Measurements from ENCODE around the gene COQ2. TPM values are rescaled to one million over a fixed set of nuclear protein-coding genes. Genes with fewer than 3 reads are reported as not detected.

COQ2 gene
- total and polyA plus RNA-seq, 2 experiments from 2014 or later = 21.1 to 25.3 TPM

DNA sequence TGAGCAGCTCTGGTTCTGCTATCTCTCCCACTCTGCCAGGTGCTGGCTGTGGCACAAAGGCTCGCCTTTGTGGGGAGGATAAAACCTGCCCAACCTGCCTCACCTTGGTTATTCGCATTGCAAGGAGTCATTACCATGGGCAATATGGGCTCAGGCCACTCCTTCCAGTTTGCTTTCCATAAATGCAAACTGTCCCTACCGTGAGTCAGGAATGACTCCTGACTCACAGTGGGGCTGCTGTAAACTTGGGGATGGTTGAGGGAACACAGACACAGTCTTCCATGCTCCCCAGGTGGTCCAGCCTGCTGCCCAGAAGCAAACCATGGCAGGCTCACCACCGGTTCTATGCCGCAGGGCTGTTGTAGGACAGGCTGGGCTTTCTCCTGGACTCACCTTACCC lies 36.1 kb downstream of the COQ2 start:
- Mint-ChIP-seq H3K27me3 (ENCODE audit: insufficient read depth, low read depth, poor library complexity) (peaks cover 8% of the 10 kb centered on the region), H3K4me3 (no peak overlapping the region), H3K9me3 (no peaks in the 10 kb centered on the region), H3K4me1 (peaks cover 7% of the 10 kb centered on the region; the same call in 2 of the 3 replicates), H3K27ac (no peak overlapping the region), H3K36me3 (ENCODE audit: low read depth) (no peaks in the 10 kb centered on the region)
- Histone ChIP-seq H3K27ac (ENCODE audit: low read depth) (no peak overlapping the region), H3K4me2 (no peak overlapping the region), H2AFZ (no peak overlapping the region), H3K36me3 (ENCODE audit: insufficient read depth) (no peaks in the 10 kb centered on the region), H3K4me1 (ENCODE audit: insufficient read depth) (no peaks in the 10 kb centered on the region), H3K27me3 (ENCODE audit: insufficient read depth) (no peaks in the 10 kb centered on the region), H3K4me3 (no peak overlapping the region), H3K79me2 (replicated peaks; ENCODE audit: insufficient read depth) (no peaks in the 10 kb centered on the region), H3F3A (replicated peaks; ENCODE audit: low read depth) (no peaks in the 10 kb centered on the region), H4K20me1 (replicated peaks; ENCODE audit: insufficient read depth) (no peaks in the 10 kb centered on the region), H3K9me2 (ENCODE audit: insufficient read depth) (no peaks in the 10 kb centered on the region)
- no peak for ATAC-seq
- no peak for TF ChIP-seq EZH2phosphoT487 (IDR thresholded peaks at IDR 0.05; ENCODE audit: unreplicated experiment)
- no peak for TF ChIP-seq ZNF114 (CRISPR knock-in tag; IDR thresholded peaks at IDR 0.05)
- no peak for TF ChIP-seq ZNF331 (CRISPR knock-in tag; IDR thresholded peaks at IDR 0.05; ENCODE audit: low read depth)
- no peak for TF ChIP-seq POLR2AphosphoS5 (IDR thresholded peaks at IDR 0.05; ENCODE audit: low read depth)
- no peak for TF ChIP-seq STAT1 (IDR thresholded peaks at IDR 0.05; ENCODE audit: unreplicated experiment)
- TF ChIP-seq EZH2 (IDR thresholded peaks at IDR 0.05; ENCODE audit: low read depth, unreplicated experiment) = no peak
- TF ChIP-seq, protein P1, sequence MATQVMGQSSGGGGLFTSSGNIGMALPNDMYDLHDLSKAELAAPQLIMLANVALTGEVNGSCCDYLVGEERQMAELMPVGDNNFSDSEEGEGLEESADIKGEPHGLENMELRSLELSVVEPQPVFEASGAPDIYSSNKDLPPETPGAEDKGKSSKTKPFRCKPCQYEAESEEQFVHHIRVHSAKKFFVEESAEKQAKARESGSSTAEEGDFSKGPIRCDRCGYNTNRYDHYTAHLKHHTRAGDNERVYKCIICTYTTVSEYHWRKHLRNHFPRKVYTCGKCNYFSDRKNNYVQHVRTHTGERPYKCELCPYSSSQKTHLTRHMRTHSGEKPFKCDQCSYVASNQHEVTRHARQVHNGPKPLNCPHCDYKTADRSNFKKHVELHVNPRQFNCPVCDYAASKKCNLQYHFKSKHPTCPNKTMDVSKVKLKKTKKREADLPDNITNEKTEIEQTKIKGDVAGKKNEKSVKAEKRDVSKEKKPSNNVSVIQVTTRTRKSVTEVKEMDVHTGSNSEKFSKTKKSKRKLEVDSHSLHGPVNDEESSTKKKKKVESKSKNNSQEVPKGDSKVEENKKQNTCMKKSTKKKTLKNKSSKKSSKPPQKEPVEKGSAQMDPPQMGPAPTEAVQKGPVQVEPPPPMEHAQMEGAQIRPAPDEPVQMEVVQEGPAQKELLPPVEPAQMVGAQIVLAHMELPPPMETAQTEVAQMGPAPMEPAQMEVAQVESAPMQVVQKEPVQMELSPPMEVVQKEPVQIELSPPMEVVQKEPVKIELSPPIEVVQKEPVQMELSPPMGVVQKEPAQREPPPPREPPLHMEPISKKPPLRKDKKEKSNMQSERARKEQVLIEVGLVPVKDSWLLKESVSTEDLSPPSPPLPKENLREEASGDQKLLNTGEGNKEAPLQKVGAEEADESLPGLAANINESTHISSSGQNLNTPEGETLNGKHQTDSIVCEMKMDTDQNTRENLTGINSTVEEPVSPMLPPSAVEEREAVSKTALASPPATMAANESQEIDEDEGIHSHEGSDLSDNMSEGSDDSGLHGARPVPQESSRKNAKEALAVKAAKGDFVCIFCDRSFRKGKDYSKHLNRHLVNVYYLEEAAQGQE (IDR thresholded peaks at IDR 0.05; ENCODE audit: unreplicated experiment) = no peak
- no peak for TF ChIP-seq JUNB (IDR thresholded peaks at IDR 0.05; ENCODE audit: unreplicated experiment)
- no peak for TF ChIP-seq CREB1 (CRISPR knock-in tag; IDR thresholded peaks at IDR 0.05; ENCODE audit: low read depth)
- no peak for TF ChIP-seq NANOG (IDR thresholded peaks at IDR 0.05; ENCODE audit: borderline replicate concordance)
- TF ChIP-seq, protein P2, sequence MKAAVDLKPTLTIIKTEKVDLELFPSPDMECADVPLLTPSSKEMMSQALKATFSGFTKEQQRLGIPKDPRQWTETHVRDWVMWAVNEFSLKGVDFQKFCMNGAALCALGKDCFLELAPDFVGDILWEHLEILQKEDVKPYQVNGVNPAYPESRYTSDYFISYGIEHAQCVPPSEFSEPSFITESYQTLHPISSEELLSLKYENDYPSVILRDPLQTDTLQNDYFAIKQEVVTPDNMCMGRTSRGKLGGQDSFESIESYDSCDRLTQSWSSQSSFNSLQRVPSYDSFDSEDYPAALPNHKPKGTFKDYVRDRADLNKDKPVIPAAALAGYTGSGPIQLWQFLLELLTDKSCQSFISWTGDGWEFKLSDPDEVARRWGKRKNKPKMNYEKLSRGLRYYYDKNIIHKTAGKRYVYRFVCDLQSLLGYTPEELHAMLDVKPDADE (IDR thresholded peaks at IDR 0.05) = no peak
- TF ChIP-seq, protein P3, sequence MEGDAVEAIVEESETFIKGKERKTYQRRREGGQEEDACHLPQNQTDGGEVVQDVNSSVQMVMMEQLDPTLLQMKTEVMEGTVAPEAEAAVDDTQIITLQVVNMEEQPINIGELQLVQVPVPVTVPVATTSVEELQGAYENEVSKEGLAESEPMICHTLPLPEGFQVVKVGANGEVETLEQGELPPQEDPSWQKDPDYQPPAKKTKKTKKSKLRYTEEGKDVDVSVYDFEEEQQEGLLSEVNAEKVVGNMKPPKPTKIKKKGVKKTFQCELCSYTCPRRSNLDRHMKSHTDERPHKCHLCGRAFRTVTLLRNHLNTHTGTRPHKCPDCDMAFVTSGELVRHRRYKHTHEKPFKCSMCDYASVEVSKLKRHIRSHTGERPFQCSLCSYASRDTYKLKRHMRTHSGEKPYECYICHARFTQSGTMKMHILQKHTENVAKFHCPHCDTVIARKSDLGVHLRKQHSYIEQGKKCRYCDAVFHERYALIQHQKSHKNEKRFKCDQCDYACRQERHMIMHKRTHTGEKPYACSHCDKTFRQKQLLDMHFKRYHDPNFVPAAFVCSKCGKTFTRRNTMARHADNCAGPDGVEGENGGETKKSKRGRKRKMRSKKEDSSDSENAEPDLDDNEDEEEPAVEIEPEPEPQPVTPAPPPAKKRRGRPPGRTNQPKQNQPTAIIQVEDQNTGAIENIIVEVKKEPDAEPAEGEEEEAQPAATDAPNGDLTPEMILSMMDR (conservative IDR thresholded peaks at IDR 0.05; ENCODE audit: low read depth in 2 of 2) = no peak
- TF ChIP-seq, protein P4, sequence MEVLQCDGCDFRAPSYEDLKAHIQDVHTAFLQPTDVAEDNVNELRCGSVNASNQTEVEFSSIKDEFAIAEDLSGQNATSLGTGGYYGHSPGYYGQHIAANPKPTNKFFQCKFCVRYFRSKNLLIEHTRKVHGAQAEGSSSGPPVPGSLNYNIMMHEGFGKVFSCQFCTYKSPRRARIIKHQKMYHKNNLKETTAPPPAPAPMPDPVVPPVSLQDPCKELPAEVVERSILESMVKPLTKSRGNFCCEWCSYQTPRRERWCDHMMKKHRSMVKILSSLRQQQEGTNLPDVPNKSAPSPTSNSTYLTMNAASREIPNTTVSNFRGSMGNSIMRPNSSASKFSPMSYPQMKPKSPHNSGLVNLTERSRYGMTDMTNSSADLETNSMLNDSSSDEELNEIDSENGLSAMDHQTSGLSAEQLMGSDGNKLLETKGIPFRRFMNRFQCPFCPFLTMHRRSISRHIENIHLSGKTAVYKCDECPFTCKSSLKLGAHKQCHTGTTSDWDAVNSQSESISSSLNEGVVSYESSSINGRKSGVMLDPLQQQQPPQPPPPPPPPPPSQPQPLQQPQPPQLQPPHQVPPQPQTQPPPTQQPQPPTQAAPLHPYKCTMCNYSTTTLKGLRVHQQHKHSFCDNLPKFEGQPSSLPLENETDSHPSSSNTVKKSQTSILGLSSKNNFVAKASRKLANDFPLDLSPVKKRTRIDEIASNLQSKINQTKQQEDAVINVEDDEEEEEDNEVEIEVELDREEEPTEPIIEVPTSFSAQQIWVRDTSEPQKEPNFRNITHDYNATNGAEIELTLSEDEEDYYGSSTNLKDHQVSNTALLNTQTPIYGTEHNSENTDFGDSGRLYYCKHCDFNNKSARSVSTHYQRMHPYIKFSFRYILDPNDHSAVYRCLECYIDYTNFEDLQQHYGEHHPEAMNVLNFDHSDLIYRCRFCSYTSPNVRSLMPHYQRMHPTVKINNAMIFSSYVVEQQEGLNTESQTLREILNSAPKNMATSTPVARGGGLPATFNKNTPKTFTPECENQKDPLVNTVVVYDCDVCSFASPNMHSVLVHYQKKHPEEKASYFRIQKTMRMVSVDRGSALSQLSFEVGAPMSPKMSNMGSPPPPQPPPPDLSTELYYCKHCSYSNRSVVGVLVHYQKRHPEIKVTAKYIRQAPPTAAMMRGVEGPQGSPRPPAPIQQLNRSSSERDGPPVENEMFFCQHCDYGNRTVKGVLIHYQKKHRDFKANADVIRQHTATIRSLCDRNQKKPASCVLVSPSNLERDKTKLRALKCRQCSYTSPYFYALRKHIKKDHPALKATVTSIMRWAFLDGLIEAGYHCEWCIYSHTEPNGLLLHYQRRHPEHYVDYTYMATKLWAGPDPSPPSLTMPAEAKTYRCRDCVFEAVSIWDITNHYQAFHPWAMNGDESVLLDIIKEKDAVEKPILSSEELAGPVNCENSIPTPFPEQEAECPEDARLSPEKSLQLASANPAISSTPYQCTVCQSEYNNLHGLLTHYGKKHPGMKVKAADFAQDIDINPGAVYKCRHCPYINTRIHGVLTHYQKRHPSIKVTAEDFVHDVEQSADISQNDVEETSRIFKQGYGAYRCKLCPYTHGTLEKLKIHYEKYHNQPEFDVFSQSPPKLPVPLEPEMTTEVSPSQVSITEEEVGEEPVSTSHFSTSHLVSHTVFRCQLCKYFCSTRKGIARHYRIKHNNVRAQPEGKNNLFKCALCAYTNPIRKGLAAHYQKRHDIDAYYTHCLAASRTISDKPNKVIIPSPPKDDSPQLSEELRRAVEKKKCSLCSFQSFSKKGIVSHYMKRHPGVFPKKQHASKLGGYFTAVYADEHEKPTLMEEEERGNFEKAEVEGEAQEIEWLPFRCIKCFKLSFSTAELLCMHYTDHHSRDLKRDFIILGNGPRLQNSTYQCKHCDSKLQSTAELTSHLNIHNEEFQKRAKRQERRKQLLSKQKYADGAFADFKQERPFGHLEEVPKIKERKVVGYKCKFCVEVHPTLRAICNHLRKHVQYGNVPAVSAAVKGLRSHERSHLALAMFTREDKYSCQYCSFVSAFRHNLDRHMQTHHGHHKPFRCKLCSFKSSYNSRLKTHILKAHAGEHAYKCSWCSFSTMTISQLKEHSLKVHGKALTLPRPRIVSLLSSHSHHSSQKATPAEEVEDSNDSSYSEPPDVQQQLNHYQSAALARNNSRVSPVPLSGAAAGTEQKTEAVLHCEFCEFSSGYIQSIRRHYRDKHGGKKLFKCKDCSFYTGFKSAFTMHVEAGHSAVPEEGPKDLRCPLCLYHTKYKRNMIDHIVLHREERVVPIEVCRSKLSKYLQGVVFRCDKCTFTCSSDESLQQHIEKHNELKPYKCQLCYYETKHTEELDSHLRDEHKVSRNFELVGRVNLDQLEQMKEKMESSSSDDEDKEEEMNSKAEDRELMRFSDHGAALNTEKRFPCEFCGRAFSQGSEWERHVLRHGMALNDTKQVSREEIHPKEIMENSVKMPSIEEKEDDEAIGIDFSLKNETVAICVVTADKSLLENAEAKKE (CRISPR knock-in tag; IDR thresholded peaks at IDR 0.05) = no peak
- DNase-seq (ENCODE audit: low spot score) = no peak
